Liver (tissue), 9 donors: ENCODE results near the gene EPHB2. TPM values are rescaled to one million over a fixed set of nuclear protein-coding genes. Genes with fewer than 3 reads are reported as not detected.

Source experiments
- DNase-seq: peaks from one replicate; pipeline ENCODE4 v3.0.0-alpha.2; 2017; ENCODE audit warnings: low spot score
- H3K27ac ChIP-seq, 2 donors: one replicate each; pipeline ENCODE4 v1.7.0; 2013; ENCODE audit warnings: inconsistent platforms in 2 of 2, low read length in 2 of 2, control low read depth in 1 of 2, low read depth in 1 of 2, mild to moderate bottlenecking in 1 of 2
- H3K27me3 ChIP-seq, 4 donors: one replicate each; pipeline versions ENCODE4 v1.6.1 to v1.7.0; 2013; ENCODE audit warnings: low read length in 3 of 4, inconsistent platforms in 1 of 4, mild to moderate bottlenecking in 1 of 4, moderate library complexity in 1 of 4; ENCODE audit not compliant: control insufficient read depth in 4 of 4, insufficient read depth in 4 of 4
- H3K36me3 ChIP-seq, 4 donors: one replicate each; pipeline versions ENCODE4 v1.6.1 to v1.7.0; 2013; ENCODE audit warnings: low read length in 3 of 4, mild to moderate bottlenecking in 3 of 4, low read depth in 1 of 4, moderate library complexity in 1 of 4; ENCODE audit not compliant: control insufficient read depth in 4 of 4, insufficient read depth in 3 of 4
- H3K4me1 ChIP-seq, 4 donors: one replicate each; pipeline versions ENCODE4 v1.6.1 to v1.7.0; 2013; ENCODE audit warnings: low read length in 3 of 4, mild to moderate bottlenecking in 3 of 4, moderate library complexity in 1 of 4; ENCODE audit not compliant: control insufficient read depth in 4 of 4, insufficient read depth in 4 of 4
- H3K4me3 ChIP-seq, 3 donors: one replicate each; pipeline versions ENCODE4 v1.6.1 to v1.7.0; 2013; ENCODE audit warnings: low read length in 3 of 3, control low read depth in 1 of 3, low read depth in 1 of 3, mild to moderate bottlenecking in 1 of 3
- H3K9ac ChIP-seq, 2 donors: one replicate each; pipeline ENCODE4 v1.7.0; 2013; ENCODE audit warnings: low read length in 2 of 2, mild to moderate bottlenecking in 2 of 2, moderate library complexity in 2 of 2, control low read depth in 1 of 2, low read depth in 1 of 2
- H3K9me3 ChIP-seq, 4 donors: one replicate each; pipeline versions ENCODE4 v1.6.1 to v1.7.0; 2013; ENCODE audit warnings: low read length in 3 of 4; ENCODE audit not compliant: control insufficient read depth in 4 of 4
- EGR1 ChIP-seq, 2 donors: IDR thresholded peaks; 2 replicates each; pipeline ENCODE4 v1.6.1; 2016 to 2018; ENCODE audit warnings: antibody characterized with exemption in 2 of 2, low read depth in 2 of 2
- FOXA1 ChIP-seq: IDR thresholded peaks from 2 replicates; pipeline ENCODE4 v1.6.1; 2016; ENCODE audit warnings: antibody characterized with exemption
- FOXA2 ChIP-seq: IDR thresholded peaks from 2 replicates; pipeline ENCODE4 v1.6.1; 2016; ENCODE audit warnings: antibody characterized with exemption
- GABPA ChIP-seq, 2 donors: IDR thresholded peaks in 1 of 2; conservative IDR thresholded peaks in 1 of 2; 2 replicates each; pipeline ENCODE4 v1.6.1; 2016; ENCODE audit warnings: antibody characterized with exemption in 2 of 2, mild to moderate bottlenecking in 1 of 2, moderate library complexity in 1 of 2
- HNF4A ChIP-seq, 2 donors: conservative IDR thresholded peaks; 2 replicates each; pipeline ENCODE4 v1.6.1; 2016; ENCODE audit warnings: antibody characterized with exemption in 2 of 2, mild to moderate bottlenecking in 2 of 2
- HNF4G ChIP-seq: IDR thresholded peaks from 2 replicates; pipeline ENCODE4 v1.6.1; 2016; ENCODE audit warnings: antibody characterized with exemption
- JUND ChIP-seq, 2 donors: IDR thresholded peaks; 2 replicates each; pipeline ENCODE4 v1.6.1; 2016; ENCODE audit warnings: antibody characterized with exemption in 2 of 2
- MAX ChIP-seq: IDR thresholded peaks from 2 replicates; pipeline ENCODE4 v1.6.1; 2016; ENCODE audit warnings: antibody characterized with exemption
- NR2F2 ChIP-seq: IDR thresholded peaks from 2 replicates; pipeline ENCODE4 v1.6.1; 2016; ENCODE audit warnings: antibody characterized with exemption
- RAD21 ChIP-seq, 2 donors: IDR thresholded peaks; 2 replicates each; pipeline ENCODE4 v1.6.1; 2016; ENCODE audit warnings: antibody characterized with exemption in 2 of 2, mild to moderate bottlenecking in 2 of 2
- REST ChIP-seq: IDR thresholded peaks from 2 replicates; pipeline ENCODE4 v1.6.1; 2016; ENCODE audit warnings: antibody characterized with exemption, mild to moderate bottlenecking
- RXRA ChIP-seq, 2 donors: IDR thresholded peaks; 2 replicates each; pipeline ENCODE4 v1.6.1; 2017 to 2018; ENCODE audit warnings: antibody characterized with exemption in 2 of 2, mild to moderate bottlenecking in 1 of 2
- SP1 ChIP-seq: IDR thresholded peaks from 2 replicates; pipeline ENCODE4 v1.6.1; 2018; ENCODE audit warnings: antibody characterized with exemption, mild to moderate bottlenecking
- TAF1 ChIP-seq: conservative IDR thresholded peaks from 2 replicates; pipeline ENCODE4 v1.6.1; 2016; ENCODE audit warnings: antibody characterized with exemption, mild to moderate bottlenecking
- YY1 ChIP-seq: IDR thresholded peaks from 2 replicates; pipeline ENCODE4 v1.6.1; 2016; ENCODE audit warnings: antibody characterized with exemption, mild to moderate bottlenecking
- WGBS: extraction: QIAGEN DNeasy Blood & Tissue Kit; methylation state at CpG from one replicate; pipeline ENCODE4 v1.1.7; 2013; 5-methylcytosine and 5-hydroxymethylcytosine counted together
- polyA plus RNA-seq, 2 donors: library from polyadenylated mRNA; stranded (reverse) in 1 of 2; unstranded in 1 of 2; fragments of 200-250 nt in 1 of 2; fragments of >200 nt in 1 of 2; fragmentation: Nextera tagmentation in 1 of 2; extraction: Ambion mirVana in 1 of 2; gene quantifications; one replicate each; pipeline versions ENCODE4 v1.2.1 to v1.2.3, GENCODE V29; 2013 to 2015
- total RNA-seq, 2 donors: library from RNA; depleted of rRNA; stranded (reverse); fragments of >200 nt; gene quantifications; one replicate each; pipeline ENCODE4 v1.2.3, GENCODE V29; 2014
- TF ChIP-seq, protein P1 (sequence below): fragments of 150-350 bp; IDR thresholded peaks from 2 replicates; pipeline ENCODE4 v1.5.1; 2017; ENCODE audit warnings: improper control_type of control experiment, low read depth, low read length; ENCODE audit not compliant: missing input control
- TF ChIP-seq, protein P2 (sequence below): IDR thresholded peaks from 2 replicates; pipeline ENCODE4 v1.6.1; 2016; ENCODE audit warnings: antibody characterized with exemption
- TF ChIP-seq, protein P3 (sequence below): IDR thresholded peaks from 2 replicates; pipeline ENCODE4 v1.6.1; 2016; ENCODE audit warnings: antibody characterized with exemption
- donor health status: healthy.
- donor health status: healthy.
- donor health status: healthy.
- donor health status: healthy.
- donor health status: healthy.

The EPHB2 gene
- total and polyA plus RNA-seq, 4 donors, result 0.07 to 1.0 (median 0.38) TPM

DNA sequence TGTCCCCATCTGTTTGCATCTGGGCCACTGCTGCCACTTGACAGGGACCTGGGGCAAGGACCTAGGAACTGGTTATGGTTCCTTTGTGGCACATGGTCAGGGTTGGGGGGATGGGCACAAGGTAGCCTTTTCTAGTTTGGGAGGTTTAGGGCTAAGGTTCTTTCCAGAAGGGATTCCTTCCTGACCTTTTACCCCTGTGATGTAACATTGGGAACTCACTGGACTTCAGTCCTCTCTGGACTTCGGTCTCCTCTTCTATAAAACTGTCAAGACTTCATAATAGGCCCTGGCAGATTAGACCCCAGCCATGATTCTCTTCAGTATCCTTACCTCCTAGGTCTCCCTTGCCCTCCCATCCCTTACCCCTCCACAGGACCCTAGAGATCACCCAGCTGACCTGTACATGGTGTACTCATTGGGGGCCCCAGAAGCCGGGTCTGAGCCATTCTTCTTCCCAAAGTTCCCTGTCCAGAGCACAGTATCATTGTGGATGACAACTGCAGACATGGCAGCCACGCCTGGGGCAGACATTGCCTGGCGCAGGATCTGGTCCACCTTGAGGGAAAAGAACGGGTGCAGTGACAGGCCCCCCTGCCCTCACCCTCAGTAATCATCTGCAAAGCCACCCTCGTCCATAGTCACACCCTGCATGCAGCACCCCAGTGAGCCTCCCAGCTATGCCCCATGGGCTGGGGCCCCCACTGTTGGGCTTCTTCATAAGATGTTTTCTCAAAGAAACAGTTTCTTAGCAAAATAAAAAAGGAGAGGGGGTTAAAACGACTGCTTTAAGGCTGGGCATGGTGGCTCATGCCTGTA, 249.1 kb downstream of the EPHB2 start:
- Histone ChIP-seq H3K9ac (no peak overlapping the region), H3K4me1 (peaks cover 0 to 5% (median 0%) of the 10 kb centered on the region in 4 donors), H3K27ac (no peak overlapping the region), H3K27me3 (peaks cover 0 to 2% (median 0%) of the 10 kb centered on the region in 4 donors), H3K36me3 (no peaks in the 10 kb centered on the region), H3K4me3 (no peak overlapping the region), H3K9me3 (no peaks in the 10 kb centered on the region)
- no peak for DNase-seq
- TF ChIP-seq HNF4A (conservative IDR thresholded peaks at IDR 0.05) (peak; percentile 5 to 74), TAF1 (no peak)
- WGBS, result 79% methylated on average over 7 of the region's 7 CpGs

DNA sequence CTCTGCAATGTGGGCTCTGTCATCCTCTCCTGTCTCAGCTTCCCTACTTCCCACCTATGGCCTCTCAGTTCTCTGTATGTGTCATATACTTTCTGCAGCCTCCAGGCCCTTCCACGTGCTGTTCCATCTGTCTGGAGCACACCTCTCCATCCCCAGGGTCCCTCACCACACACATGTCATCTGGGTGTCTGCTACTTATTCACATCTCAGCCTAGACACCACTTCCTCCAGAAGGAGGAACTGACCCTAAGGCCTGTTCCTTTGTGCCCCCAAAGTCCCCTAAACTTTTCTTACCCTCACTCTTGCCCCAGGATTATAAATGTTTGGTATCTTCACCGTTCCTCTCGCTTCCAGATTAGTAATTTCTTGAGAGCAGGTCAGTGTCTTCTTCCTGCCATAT, 251.9 kb downstream of the EPHB2 start:
- DNase-seq, result no peak
- WGBS, result 53% methylated on average over 3 of the region's 3 CpGs

More for the DNA sequence above, 251.9 kb downstream of the EPHB2 start:
- no peak overlapping the region for H3K9ac ChIP-seq
- peaks cover 0 to 5% (median 0%) of the 10 kb centered on the region in 4 donors for H3K4me1 ChIP-seq
- H3K27ac ChIP-seq, result no peak overlapping the region
- H3K27me3 ChIP-seq, result no peaks in the 10 kb centered on the region
- no peak overlapping the region for H3K4me3 ChIP-seq
- TF ChIP-seq YY1 (no peak), FOXA2 (no peak), NR2F2 (no peak), JUND (IDR thresholded peaks at IDR 0.05) (no peak), RAD21 (IDR thresholded peaks at IDR 0.05) (no peak), MAX (no peak), GABPA (IDR thresholded peaks at IDR 0.05 in 1 of 2, conservative IDR thresholded peaks at IDR 0.05 in 1 of 2) (no peak), REST (no peak), RXRA (IDR thresholded peaks at IDR 0.05) (no peak), SP1 (no peak), EGR1 (IDR thresholded peaks at IDR 0.05; ENCODE audit: low read depth in 2 of 2) (no peak), TAF1 (no peak), FOXA1 (no peak), HNF4G (no peak), HNF4A (conservative IDR thresholded peaks at IDR 0.05) (no peak)
- TF ChIP-seq, protein P1, sequence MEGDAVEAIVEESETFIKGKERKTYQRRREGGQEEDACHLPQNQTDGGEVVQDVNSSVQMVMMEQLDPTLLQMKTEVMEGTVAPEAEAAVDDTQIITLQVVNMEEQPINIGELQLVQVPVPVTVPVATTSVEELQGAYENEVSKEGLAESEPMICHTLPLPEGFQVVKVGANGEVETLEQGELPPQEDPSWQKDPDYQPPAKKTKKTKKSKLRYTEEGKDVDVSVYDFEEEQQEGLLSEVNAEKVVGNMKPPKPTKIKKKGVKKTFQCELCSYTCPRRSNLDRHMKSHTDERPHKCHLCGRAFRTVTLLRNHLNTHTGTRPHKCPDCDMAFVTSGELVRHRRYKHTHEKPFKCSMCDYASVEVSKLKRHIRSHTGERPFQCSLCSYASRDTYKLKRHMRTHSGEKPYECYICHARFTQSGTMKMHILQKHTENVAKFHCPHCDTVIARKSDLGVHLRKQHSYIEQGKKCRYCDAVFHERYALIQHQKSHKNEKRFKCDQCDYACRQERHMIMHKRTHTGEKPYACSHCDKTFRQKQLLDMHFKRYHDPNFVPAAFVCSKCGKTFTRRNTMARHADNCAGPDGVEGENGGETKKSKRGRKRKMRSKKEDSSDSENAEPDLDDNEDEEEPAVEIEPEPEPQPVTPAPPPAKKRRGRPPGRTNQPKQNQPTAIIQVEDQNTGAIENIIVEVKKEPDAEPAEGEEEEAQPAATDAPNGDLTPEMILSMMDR, result no peak
- TF ChIP-seq, protein P2, sequence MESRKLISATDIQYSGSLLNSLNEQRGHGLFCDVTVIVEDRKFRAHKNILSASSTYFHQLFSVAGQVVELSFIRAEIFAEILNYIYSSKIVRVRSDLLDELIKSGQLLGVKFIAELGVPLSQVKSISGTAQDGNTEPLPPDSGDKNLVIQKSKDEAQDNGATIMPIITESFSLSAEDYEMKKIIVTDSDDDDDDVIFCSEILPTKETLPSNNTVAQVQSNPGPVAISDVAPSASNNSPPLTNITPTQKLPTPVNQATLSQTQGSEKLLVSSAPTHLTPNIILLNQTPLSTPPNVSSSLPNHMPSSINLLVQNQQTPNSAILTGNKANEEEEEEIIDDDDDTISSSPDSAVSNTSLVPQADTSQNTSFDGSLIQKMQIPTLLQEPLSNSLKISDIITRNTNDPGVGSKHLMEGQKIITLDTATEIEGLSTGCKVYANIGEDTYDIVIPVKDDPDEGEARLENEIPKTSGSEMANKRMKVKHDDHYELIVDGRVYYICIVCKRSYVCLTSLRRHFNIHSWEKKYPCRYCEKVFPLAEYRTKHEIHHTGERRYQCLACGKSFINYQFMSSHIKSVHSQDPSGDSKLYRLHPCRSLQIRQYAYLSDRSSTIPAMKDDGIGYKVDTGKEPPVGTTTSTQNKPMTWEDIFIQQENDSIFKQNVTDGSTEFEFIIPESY, result no peak
- TF ChIP-seq, protein P3, sequence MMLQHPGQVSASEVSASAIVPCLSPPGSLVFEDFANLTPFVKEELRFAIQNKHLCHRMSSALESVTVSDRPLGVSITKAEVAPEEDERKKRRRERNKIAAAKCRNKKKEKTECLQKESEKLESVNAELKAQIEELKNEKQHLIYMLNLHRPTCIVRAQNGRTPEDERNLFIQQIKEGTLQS, result no peak
- no peaks in the 10 kb centered on the region for H3K36me3 ChIP-seq
- no peaks in the 10 kb centered on the region for H3K9me3 ChIP-seq
